ENCODE data around the gene PKNOX2. TPM values are rescaled to one million over a fixed set of nuclear protein-coding genes. Genes with fewer than 3 reads are reported as not detected.

PKNOX2 gene
- polyA plus RNA-seq, 1 experiment = 0.02 TPM

- Histone ChIP-seq H3K36me3 (ENCODE audit: control insufficient read depth, insufficient read depth, low read length) (no peaks in the 10 kb centered on the region), H3K27me3 (ENCODE audit: control insufficient read depth, insufficient read depth, low read length) (peaks cover 4% of the 10 kb centered on the region; the same call in 1 of the 2 replicates), H3K4me3 (ENCODE audit: low read depth, low read length) (no peak overlapping the region)
- ChIA-PET POLR2A (no interaction called here), CTCF (no interaction called here)
- TF ChIP-seq, protein P1, sequence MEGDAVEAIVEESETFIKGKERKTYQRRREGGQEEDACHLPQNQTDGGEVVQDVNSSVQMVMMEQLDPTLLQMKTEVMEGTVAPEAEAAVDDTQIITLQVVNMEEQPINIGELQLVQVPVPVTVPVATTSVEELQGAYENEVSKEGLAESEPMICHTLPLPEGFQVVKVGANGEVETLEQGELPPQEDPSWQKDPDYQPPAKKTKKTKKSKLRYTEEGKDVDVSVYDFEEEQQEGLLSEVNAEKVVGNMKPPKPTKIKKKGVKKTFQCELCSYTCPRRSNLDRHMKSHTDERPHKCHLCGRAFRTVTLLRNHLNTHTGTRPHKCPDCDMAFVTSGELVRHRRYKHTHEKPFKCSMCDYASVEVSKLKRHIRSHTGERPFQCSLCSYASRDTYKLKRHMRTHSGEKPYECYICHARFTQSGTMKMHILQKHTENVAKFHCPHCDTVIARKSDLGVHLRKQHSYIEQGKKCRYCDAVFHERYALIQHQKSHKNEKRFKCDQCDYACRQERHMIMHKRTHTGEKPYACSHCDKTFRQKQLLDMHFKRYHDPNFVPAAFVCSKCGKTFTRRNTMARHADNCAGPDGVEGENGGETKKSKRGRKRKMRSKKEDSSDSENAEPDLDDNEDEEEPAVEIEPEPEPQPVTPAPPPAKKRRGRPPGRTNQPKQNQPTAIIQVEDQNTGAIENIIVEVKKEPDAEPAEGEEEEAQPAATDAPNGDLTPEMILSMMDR (IDR thresholded peaks at IDR 0.05; ENCODE audit: insufficient read depth, low read depth, low read length) = no peak
- no peak for DNase-seq (ENCODE audit: low read depth)
Observed at GRCh38 chr11:125244166-125244565, 79.6 kb downstream of the PKNOX2 start.

- ChIA-PET CTCF (interaction anchor here (0.8 to 1.0 kb wide), 3 partner anchors 8 to 105 kb away, joined by 3 read pairs; no protein-coding TSS in a partner anchor), POLR2A (no interaction called here)
- TF ChIP-seq, protein P1 (IDR thresholded peaks at IDR 0.05; ENCODE audit: insufficient read depth, low read depth, low read length) = no peak
- Histone ChIP-seq H3K27me3 (ENCODE audit: control insufficient read depth, insufficient read depth, low read length) (peaks cover 4% of the 10 kb centered on the region; the same call in 1 of the 2 replicates), H3K4me3 (ENCODE audit: low read depth, low read length) (no peak overlapping the region), H3K36me3 (ENCODE audit: control insufficient read depth, insufficient read depth, low read length) (no peaks in the 10 kb centered on the region)
- DNase-seq (ENCODE audit: low read depth) = no peak
Observed at GRCh38 chr11:125245299-125245698, 80.7 kb downstream of the PKNOX2 start.

- Histone ChIP-seq H3K36me3 (ENCODE audit: control insufficient read depth, insufficient read depth, low read length) (no peaks in the 10 kb centered on the region), H3K4me3 (ENCODE audit: low read depth, low read length) (no peak overlapping the region), H3K27me3 (ENCODE audit: control insufficient read depth, insufficient read depth, low read length) (peaks cover 2% of the 10 kb centered on the region; the same call in 1 of the 2 replicates)
- CTCF ChIA-PET = no interaction called here
- TF ChIP-seq, protein P1 (IDR thresholded peaks at IDR 0.05; ENCODE audit: insufficient read depth, low read depth, low read length) = no peak
- POLR2A ChIA-PET = no interaction called here
- DNase-seq (ENCODE audit: low read depth) = no peak
Observed at GRCh38 chr11:125247431-125247830, 82.9 kb downstream of the PKNOX2 start.

- no peak for DNase-seq (ENCODE audit: low read depth)
- TF ChIP-seq, protein P1 (IDR thresholded peaks at IDR 0.05; ENCODE audit: insufficient read depth, low read depth, low read length) = no peak
- Histone ChIP-seq H3K36me3 (ENCODE audit: control insufficient read depth, insufficient read depth, low read length) (no peaks in the 10 kb centered on the region), H3K4me3 (ENCODE audit: low read depth, low read length) (no peak overlapping the region), H3K27me3 (ENCODE audit: control insufficient read depth, insufficient read depth, low read length) (peaks cover 2% of the 10 kb centered on the region; the same call in 1 of the 2 replicates)
- ChIA-PET POLR2A (no interaction called here), CTCF (interaction anchor here (1.7 to 3.9 kb wide), 2 partner anchors 96 to 99 kb away, joined by 5 to 18 read pairs; no protein-coding TSS in a partner anchor)
Observed at GRCh38 chr11:125250318-125251213, 86.0 kb downstream of the PKNOX2 start.

GRCh38 chr11:125251214-125251545 is 86.6 kb downstream of the PKNOX2 start:
- H3K36me3 ChIP-seq (ENCODE audit: control insufficient read depth, insufficient read depth, low read length) = no peaks in the 10 kb centered on the region
- no peak for DNase-seq (ENCODE audit: low read depth)
- POLR2A ChIA-PET = no interaction called here
- no peak overlapping the region for H3K4me3 ChIP-seq (ENCODE audit: low read depth, low read length)
- CTCF ChIA-PET = interaction anchor here (0.7 to 3.9 kb wide), 4 partner anchors 10 to 99 kb away, joined by 3 to 18 read pairs (median 4); no protein-coding TSS in a partner anchor
- TF ChIP-seq, protein P1 (IDR thresholded peaks at IDR 0.05; ENCODE audit: insufficient read depth, low read depth, low read length) = no peak
- peaks cover 2% of the 10 kb centered on the region; the same call in 1 of the 2 replicates for H3K27me3 ChIP-seq (ENCODE audit: control insufficient read depth, insufficient read depth, low read length)

Data from BJ (cell line).